Measurements from ENCODE around the gene COL8A2.
"Not testable (repeated sequence)": the region's sequence is repeated elsewhere in the genome, so short reads cannot be mapped to it uniquely, and the experiment has no call there.

The COL8A2 gene

DNA sequence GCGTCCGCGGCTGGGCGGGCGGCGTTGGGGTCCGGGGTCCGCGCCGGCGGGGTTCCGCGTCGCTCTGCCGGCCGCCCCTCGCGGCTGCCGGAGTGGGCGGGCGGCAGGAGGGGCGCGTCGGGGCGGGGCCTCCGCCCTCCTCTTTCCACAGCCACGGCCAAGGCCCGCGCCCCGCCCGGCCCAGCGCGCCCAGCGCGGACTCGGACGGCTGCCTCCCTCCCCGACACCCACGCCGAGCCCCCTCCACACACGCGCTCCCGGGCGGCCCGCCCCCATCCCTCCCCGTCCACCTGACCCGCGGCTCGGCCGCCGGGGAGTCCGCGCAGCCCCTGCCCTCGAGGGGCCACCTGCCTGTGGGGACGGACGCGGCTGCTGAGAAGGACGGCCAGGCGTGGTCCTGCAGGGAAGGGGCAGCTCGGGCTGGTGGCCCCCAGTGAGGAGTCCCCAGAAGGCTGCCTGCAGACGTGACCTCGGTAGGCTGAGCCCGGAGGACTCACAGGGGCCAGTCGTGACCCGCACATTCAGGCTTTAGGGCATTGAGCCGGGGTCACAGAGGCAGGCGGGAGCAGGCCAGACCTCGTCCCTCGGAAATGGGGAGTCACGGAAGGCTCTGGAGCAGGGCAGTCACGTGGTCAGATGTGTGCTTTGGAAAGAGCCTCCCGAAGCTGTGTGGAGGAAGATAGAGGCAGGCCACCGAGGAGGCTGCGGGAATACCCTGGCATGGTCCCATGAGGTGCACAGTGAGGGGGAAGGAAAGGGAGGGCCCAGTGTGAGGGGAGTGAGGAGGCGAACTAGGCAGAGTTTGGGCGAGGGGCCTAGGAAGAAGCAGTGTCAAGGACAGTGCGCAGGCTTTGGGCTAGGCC lies at the start of gene COL8A2:
COL8A2 (minus strand) TSS at position 94 of the 863 bp plus-strand sequence. CDS start 24,980 bp downstream, outside the sequence.
- DNase-seq, result no peak

DNA sequence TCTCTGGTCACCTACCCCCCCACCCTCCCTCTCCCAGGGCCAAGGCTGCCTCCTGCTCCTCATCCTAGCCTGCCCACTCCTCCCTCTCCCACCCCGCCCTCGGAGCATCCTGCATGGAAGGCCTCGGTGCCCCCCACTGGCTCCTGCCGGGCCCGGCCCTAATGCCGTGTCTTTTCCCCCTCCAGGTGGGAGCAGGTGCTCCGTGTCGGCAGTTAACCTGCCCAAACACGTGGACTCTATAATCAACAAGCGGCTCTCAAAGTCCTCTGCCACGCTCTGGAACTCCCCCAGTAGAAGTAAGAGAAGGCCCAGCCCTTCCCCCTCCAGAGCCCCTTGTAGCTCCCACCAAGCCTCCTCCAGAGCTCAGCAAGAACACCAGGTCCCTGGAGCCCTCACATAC lies 49.7 kb upstream of the COL8A2 start:
- DNase-seq, result no peak

DNA sequence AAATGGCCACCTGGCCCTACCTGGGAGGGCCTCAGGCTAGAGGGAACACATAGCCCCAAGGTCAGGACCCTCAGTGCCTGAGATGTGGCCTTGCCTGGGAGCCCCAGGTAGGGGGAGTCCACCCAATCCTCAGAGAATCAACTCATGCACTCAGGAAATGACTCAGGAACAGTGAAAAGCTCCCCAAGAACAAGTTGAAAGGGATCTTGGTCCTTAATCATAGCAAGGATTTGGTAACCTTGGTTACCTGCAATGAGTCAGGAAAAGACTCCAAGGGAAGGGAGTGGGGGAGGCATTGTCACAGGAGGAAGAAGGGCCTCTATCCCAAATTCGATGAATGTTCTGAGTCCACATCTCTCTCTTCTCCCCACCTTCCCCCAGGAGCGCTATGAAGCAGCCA lies 48.0 kb upstream of the COL8A2 start:
- DNase-seq, result no peak

DNA sequence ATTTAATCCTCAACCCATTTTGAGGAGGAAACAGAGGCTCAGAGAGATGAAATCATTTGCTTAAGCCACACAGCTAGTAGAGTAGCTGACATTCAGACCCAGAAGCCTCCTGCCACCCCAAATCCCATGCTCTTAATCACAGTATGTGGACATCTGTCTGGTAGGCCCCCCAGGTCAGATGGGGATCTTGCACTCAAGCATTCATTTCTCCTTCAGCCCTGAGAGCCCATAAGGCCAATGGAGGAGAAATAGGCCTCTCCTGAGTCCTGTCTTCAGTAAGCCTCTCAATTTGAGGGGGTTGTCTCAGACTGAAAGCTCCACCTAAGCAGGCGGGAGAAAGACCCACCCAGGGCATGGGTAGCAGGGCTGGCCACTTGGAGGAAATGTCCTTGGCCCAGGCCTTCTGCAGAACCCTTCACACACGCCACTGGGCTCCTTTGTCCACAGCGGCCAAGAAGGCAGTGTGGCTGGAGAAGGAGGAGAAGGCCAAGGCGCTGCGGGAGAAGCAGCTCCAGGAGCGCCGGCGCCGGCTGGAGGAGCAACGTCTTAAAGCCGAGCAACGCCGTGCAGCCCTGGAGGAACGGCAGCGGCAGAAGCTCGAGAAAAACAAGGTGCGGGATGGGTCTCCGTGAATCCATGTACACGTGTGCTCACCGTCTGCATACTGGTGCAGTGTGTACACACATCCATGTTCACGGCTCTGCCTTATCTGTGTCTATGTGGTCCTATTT lies 47.2 kb upstream of the COL8A2 start:
- DNase-seq, result no peak

DNA sequence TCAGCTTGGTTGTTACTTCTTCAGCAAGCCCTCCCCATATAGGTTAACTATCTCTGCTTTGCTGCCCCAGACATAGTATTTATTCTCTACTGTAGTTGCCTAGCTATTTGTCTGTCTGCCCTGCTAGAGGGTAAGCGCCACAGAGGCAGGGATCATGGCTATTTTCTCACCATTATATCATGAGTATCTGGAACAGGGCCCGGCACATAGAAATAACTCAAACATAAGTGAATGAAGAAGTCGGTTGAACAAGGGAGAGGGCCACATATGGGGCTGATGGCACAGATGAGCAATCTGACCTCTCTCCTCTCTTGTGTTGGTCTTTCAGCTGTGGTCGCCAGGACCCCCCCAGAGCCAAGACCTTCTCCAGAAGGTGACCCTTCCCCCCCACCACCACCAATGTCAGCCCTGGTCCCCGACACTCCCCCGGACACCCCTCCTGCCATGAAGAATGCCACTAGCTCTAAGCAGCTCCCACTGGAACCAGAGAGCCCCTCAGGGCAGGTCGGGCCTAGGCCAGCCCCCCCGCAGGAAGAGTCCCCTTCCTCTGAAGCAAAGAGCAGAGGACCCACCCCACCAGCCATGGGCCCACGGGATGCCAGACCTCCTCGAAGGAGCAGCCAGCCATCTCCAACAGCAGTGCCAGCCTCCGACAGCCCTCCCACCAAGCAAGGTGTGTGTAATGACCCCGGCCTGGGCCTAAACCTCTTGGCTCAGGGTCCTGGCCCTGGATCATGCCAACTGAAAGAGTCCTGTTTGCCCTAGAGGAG lies 45.8 kb upstream of the COL8A2 start:
- no peak for DNase-seq

DNA sequence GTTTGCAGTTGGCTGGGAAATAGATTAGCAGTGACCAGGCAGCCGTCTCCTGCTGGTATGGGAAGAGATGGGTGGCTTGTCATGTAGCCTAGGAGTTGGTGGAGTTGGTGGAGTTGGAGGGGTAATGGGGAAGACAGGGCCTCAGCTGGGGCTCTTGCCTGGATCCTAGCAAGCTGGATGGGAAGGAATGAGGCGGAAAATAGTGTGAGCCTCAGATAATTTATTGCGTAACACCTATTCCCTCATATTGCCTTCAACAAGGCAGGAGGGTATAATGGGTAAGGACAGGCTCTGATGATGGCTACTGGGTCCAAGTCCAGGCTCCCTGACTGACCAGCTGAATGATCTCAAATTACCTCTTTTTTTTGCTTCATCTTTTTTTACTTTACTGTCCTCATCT lies 43.5 kb upstream of the COL8A2 start:
- no peak for DNase-seq

DNA sequence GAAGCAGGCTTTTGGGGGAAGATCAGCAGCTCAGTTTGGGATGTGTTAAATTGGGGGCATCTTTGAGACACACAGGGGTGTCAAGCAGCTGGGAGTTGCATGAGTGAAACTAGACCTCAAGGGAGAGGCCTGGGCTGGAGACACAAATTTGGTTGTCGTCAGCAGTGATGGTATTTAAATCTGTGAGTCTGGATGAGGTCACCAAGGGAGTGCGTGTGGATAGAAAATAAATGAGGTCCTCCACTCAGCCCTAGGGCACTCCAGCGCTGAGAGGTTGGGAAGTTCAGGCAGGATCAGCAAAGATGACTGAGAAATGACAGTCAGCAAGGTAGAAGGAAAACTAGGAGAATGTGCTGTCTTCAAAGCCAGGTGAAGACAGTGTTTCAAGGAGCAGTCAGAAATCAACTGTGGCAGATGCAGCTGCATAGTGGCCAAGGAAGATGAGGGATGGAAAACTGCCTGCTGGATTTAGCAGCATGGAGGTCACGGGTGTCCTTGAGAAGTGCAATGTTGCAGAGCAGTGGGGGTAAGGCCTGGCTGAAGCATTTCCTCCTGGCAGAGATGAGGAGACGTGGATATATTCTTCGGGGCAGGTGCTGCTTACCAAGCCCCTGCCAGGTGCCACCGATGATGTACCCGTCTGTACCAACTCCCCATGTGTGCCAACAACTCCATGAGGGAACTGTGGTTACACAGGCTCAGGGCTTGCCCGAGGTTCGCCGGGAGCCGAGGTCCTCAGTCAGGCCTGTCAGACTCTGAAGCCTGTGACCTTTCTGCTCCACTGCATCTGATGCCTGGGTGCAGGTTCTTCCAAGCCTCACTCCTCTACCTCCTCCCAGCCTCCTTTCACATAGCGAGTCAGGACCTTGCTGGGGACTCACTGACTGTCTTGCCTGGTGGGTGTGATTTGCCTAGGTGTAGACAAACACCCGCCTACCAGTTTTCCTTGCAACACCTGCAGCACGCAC lies 42.2 kb upstream of the COL8A2 start:
- DNase-seq, result no peak

DNA sequence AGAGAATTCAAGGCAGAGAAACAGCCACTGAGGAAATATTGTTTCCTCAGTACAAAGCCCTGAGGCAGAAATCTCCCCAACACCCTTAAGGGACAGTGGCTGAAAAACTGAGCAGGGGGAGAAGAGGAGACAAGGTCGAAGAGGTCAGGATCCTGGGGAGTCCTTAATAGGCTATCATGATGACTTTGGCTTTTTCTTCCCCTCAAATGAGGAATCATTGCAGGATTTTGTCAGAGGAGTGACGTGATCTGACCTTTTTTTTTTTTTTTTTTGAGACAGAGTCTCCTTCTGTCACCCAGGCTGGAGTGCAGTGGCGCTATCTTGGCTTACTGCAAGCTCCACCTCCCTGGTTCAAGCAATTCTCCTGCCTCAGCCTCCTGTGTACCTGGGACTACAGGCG lies 41.1 kb upstream of the COL8A2 start:
- DNase-seq, result no peak

DNA sequence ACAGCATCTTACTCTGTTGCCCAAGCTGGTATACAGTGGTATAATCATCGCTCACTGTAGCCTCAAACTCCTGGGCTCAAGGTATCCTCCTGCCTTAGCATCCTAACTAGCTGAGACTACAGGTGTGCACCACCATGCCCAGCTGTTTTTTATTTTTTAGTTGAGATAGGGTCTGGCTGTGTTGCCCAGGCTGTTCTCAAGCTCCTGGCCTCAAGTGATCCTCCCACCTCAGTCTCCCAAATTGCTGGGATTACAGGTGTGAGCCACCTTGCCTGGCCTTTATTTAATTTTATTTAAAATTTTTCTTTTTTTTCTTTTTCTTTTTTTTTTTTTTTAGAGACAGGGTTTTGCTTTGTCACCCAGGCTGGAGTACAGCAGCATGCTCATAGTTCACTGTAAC lies 40.1 kb upstream of the COL8A2 start:
- DNase-seq, result no peak

DNA sequence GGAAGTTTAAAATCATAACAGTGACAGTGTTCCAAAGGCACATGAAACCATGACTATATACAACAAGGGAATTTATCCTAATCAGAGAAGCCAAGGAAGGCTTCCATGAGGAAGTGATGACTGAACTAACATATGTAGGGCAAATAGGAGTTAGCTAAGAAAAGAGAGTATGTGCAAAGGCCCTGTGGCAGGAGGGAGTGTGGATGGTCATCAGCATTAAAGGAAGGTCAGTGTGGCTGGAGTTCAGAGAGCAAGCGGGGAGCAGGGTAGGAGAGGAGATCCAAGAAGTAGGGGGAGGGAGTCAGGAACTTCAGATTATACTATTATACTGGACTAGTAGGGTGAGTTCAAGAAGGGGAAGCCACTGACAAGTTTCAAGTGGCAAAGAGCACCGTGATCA lies 39.3 kb upstream of the COL8A2 start:
- no peak for DNase-seq

DNA sequence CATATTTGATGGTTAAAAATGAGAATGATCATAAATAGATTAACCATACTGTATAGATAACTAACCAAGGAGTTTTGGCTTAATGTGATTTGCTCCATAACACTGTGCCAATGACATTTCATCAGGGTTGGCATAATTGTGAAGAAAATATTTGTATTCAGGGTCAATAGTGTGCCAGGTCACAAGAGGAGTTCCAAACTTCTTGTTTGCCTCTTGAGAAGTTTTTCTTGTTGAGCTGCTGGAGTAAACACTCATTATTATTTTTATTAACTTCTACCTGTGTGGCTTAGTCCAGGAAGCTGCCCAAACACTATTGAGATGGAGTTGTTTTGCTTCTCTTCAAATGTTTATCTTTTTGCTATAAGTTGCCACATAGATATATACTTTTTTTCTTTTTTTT lies 38.4 kb upstream of the COL8A2 start:
- DNase-seq, result no peak

DNA sequence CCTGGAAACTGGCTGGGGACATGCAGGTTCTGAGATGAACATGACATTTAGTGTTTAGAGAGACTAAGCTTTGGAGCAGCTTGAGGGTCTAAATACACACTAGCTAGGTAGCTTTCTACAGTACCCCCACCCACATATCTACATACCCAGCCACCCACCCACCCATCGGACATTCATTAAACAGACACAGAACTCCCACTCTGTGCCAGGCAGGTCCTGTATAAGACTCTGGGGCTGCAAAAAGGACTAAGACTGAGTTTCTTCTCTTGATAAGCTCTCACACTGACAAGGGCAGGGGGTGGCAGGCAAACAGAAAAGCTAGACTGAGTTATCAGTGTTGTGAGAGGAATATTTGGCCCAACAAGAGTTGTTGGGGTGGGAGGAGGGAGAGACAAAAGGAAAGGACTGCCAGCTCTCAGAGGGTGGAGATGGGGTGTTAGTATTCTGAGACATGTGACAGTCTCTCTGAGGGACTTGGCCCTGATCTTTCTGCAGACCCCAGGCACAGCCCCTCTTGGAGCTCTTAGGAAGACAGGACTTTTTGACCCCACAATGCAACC lies 37.7 kb upstream of the COL8A2 start:
- DNase-seq, result no peak

DNA sequence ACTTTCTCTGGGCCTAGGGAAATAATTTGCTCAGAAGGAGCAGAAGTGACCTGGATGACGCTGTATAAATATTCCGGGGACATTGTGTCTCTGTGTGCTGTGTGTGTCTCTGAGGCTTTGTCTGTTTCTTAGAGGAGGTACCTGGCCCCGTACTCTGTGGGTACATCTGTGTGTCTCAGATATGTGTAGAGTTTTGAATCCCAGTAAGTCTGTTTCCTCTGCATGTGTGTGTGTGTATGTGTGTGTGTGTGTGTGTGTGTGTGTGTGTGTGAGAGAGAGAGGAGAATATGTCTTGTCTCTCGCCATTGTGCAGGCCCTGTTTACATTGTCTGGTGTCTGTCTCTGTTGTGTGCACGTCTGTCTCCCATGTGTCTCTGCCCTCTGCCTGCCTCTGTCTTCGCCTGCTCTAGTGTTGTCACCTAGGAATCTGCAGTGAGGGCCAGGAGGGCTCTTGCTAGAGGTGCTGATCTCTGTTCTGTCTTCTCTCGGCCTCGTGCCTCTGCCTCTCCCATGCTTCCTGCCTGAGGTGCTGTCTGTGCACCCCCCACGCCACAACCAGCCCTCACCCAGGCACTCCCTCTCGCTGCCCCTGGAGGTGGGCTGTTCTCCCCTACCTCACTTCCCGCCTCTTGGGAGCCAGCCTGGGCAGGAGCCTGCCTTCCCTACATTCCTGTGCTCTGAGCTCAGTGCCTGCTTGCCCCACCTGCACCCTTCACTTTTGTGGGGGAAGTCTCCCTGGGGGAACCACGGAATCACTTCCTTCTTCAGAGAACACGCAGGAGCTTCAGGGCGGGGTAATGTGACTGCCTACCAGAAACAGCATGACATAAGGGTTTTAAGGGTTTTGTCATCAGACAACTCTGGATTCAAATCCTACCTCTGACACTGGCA lies 36.9 kb upstream of the COL8A2 start:
- DNase-seq, result peak; percentile 37

DNA sequence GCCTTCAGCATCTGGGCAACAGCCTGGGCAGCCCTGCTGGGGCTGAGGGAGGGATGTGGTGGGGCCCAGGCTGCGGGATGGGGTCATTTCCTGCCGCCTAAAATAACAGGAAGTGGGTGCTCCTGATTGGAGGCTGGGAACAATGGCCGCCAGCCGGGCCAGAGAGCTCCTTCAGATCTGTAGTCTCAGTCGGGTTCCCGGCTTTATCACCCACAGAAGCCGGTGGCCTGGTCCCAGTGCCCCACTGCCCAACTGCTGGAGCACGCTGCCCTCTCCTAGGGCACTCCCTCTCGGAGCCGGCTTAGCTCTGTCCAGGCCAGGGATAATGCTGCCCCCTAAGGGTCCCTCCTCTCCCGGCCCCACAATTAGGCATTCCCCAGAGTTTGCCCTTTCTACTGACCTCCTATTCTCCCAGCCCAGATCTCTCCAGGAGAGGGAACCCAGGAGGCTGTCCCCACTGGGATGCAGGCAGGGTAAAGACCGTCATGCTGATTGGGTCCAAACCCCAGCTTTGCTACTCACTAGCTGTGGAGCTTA lies 36.0 kb upstream of the COL8A2 start:
- DNase-seq, result peak; percentile 66

DNA sequence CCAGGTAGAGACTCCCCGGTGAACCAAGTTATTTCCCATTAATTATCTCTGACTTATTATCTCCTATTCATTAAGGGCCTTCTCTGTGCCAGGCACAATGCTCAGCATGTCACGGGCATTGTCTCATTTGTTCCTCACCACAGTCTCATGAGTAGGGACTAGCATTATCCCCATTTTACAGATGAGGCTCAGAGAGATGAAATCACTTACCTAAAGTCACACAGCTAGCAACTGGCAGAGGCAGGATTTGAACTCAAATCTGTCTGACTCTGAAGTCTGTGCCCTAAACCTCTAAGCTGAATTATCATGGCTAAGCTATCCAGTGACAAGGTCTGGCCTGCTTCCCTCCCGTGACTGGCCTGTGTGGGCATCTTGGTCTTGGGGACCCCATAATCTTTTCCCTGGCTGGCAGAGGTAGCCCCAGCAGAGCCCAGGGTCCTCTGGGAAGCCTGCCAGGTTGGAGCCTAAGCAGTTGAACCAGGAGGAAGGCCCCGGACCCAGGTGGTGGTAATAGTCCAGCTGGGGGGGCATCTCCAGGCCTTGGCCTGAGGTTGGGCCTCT lies 35.4 kb upstream of the COL8A2 start:
- no peak for DNase-seq

DNA sequence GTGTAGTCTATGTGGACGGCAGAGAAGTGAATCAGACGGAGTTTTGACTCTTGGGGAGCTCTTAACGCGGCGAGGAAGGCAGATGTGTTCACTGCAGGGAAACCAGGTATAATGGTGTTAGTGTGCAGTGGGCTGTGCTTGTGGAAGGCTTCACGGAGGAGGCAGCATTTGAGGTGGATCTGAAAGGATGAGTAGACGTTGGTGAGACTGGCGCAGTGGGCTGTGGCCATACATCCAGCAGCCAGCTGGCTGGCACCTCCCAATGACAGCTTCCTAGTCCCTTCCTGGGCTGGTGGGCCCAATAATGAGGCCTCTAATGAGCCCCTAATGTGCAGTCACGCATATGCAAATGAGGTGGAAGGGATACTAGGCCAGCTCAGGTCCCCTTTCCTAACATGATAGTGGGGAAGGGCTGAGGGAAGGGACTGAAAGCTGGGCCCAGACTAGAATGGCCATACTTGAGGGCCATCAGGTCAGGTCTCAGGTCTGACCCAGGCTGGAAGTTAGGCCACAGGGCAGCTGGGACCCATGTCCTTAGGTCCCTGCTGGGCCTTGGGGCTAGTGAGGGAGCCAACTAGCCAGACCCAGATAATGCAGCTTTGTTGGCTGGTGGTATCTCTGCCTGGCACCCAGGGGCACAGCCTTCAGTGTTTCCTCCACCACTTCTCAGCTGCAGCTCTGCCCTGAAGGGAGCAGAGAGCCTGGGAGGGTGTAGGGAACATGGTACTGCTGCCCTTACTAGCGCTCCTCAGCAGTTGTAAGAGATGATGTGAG lies 34.8 kb upstream of the COL8A2 start:
- DNase-seq, result no peak

DNA sequence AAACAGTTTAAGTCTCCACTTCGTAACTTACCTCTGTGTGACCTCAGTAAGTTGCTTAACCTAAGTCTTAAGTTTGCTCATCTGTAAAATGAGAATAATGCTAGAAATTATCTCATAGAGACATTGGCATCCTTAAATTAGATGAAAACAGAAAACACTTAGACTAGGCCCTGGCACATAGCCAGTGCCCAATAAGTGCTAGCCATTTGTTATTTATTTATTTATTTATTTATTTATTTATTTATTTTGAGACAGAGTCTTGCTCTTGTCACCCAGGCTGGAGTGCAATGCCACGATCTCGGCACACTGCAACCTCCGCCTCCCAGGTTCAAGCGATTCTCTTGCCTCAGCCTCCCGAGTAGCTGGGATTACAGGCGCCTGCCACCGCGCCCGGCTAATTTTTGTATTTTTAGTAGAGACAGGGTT lies 33.8 kb upstream of the COL8A2 start:
- DNase-seq, result not testable (repeated sequence)

DNA sequence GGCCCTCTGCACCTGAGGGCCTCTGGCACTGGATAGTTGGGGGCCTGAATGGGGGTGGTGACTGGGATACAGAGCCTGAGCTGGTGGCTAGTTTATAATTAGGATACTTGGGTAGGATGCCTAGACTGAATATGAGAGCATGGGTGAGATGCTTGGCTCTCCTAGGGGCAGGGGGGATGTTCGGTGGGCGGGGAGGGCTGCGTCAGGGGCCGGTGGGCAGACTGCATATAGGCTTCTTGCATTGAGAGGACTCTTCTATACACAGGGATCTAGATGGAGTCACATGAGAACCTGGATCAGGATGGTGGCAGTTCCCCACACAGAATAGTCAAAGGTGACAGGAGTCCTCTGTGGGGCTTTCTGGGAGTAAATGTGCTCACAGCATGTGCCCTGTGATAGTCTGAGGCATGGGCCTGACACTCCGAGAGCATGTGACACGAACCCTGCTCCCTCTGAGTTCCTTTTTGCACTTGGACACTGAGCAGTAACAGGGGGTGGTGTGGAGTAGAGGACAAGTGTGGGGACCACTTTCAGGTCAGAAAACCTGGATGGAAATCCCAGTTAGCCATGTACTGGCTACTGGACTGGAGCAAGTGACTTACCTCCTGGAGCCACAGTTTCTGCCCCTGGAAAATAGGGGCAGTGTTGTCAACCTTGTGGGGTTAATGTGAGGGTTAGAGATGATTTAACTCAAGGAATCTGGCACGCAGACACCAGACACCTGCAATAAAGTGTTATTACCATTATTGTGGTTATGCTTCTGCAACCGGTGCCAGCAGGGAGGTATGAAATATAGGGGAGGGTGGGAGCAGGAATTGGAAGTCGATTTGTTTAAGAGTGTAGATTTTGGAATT lies 33.2 kb upstream of the COL8A2 start:
- no peak for DNase-seq

All from activated effector memory CD4-positive, alpha-beta T cell treated with Interleukin-2 at 50 U/mL for 16 hours (primary cell).